ENCODE measurements around the gene ZNF438. TPM values are rescaled to one million over a fixed set of nuclear protein-coding genes. Genes with fewer than 3 reads are reported as not detected.

Gene ZNF438
- total and polyA plus RNA-seq, 2 of the 8 experiments (the other 6 are each of a cell fraction or from before 2014, with no cell fraction given): 0.95 to 1.7 TPM

GRCh38 chr10:31034098-31034909 lies 2.6 kb upstream of the ZNF438 start (continued):
- TF ChIP-seq SP4 (IDR thresholded peaks at IDR 0.05; ENCODE audit: low read length): no peak
- no peak for TF ChIP-seq JUN (IDR thresholded peaks at IDR 0.05; ENCODE audit: low read depth, low read length)
- no peak for TF ChIP-seq KDM4A (IDR thresholded peaks at IDR 0.05; ENCODE audit: low read depth, low read length, severe bottlenecking)
- no peak for TF ChIP-seq CEBPB (IDR thresholded peaks at IDR 0.05; ENCODE audit: low read depth, low read length)
